ENCODE measurements around the gene ACTR1B.
"Not testable (repeated sequence)": the region's sequence is repeated elsewhere in the genome, so short reads cannot be mapped to it uniquely, and the experiment has no call there.

The ACTR1B gene

GRCh38 chr2:97663962-97664635 is at the start of gene ACTR1B:
Gene ACTR1B (minus strand): TSS chr2:97664044. CDS start chr2:97663890, 154 bp downstream.
- DNase-seq, result peak; percentile 97

- DNase-seq, result peak; percentile 65
These were observed 49.0 kb upstream of the ACTR1B start for GRCh38 chr2:97712693-97713295.

- not testable (repeated sequence) for DNase-seq
These were observed 48.3 kb upstream of the ACTR1B start for GRCh38 chr2:97712175-97712574.

- DNase-seq, result no peak
These were observed 47.5 kb upstream of the ACTR1B start for GRCh38 chr2:97711394-97711711.

DNA sequence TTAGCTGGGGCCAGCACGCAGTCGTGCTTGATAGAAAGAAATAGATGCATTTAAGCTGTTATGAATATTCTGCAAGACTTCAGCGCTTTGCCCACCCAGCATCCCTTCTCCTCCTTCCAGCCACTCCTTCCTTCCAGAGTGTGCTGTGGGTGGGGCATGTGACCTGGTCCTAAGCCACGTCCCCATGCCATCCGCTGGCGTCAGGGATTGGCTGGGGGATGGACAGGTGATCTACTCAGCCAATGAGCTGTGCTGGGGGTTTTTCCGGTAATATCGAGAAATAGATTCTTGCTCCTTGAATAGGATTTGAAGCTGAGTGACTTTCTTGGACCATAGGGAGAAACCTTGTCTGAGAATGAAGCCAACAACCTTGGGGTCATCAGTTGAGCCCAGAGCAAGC is 44.8 kb upstream of the ACTR1B start:
- DNase-seq, result no peak

DNA sequence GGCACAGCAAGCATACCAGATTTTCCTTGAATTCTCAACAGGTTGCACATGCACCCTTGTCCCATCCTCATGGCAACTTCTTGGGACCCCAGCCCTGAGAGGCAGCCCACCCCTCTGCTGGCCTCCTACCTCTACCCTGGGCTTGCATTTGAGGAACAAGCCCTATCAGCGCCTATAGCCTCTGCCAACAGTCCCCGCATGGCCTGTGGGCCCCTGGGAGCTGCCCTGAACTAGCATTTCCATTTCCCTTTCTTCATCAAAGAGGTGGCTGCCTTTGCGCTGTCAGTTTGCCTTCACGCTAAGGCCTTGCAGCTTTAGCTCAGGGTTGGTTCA is 44.2 kb upstream of the ACTR1B start:
- DNase-seq, result no peak

DNA sequence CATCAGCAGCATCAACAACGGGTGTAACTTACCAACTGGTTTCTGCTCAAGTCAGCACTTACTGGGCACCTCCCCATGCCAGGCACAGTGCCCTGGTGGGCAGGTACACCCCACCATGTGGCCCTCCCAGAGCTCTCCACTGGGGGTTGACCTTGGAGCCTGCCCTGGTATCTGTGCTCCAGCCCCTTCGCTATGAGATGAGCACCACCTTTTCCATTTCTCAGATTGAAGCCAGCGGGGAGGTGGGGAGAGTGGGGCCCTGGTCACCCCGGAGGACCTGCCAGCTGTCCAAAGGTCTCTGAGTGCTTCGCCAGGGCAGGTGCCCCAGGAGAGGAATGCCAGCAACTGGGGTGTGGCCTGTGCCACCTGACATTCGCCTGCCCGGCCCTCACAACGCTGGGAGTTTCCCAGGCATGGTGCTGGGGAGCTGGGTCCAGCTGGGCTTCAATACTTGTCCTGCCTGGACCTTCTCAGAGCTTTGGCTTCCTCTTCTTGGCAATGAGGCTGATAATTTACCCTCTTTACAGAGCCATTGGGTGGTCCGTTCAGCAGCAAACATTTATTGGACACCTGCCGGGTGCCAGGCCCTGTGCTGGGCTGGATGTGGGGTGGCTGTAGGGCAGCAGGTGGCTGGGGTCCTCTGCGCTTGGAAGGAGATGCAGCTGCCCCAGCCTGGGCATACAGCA is 43.7 kb upstream of the ACTR1B start:
- peak; percentile 19 for DNase-seq

GRCh38 chr2:97706708-97707345 is 43.0 kb upstream of the ACTR1B start:
- DNase-seq, result no peak

GRCh38 chr2:97706112-97706511 is 42.3 kb upstream of the ACTR1B start:
- DNase-seq, result no peak

DNA sequence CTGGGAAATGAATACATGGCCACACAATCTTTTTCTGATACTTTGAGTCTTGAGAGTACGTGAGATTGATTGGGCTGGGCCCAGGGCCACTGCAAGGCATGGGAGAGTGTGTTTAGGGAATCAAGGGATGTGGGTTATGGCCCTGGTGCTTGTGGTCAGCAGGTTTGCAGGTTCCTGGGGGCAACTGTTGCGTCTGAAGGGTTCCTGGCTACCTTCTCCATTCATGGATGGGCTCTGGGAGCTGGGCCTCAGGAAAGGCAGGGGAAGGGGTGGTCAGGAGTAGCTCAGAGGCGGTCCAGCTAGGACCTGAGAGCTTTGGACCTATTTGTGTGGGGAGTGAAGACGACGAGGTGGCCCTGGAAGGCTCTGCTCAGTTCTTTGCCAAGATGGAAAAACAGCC is 41.1 kb upstream of the ACTR1B start:
- DNase-seq, result no peak

DNA sequence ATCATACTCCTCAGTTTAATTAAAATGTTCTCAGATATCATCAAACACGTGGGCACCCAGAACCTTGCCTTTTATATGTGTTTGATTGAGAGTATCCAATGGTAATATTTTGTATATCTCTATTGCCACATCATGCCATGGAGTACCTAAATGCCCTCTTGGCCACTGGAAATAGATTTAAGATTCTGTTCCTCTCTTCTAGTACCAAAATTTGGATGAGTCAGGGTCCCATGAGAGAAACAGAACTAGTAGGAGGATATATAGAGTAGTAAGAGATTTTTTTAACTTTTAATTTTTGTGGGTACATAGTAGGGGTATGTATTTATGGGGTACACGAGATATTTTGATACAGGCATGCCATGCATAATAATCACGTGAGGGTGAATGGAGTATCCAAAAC is 39.9 kb upstream of the ACTR1B start:
- DNase-seq, result no peak

GRCh38 chr2:97702731-97703470 is 39.1 kb upstream of the ACTR1B start:
- no peak for DNase-seq

GRCh38 chr2:97701851-97702465 is 38.1 kb upstream of the ACTR1B start:
- no peak for DNase-seq

GRCh38 chr2:97701186-97701585 is 37.3 kb upstream of the ACTR1B start:
- no peak for DNase-seq

DNA sequence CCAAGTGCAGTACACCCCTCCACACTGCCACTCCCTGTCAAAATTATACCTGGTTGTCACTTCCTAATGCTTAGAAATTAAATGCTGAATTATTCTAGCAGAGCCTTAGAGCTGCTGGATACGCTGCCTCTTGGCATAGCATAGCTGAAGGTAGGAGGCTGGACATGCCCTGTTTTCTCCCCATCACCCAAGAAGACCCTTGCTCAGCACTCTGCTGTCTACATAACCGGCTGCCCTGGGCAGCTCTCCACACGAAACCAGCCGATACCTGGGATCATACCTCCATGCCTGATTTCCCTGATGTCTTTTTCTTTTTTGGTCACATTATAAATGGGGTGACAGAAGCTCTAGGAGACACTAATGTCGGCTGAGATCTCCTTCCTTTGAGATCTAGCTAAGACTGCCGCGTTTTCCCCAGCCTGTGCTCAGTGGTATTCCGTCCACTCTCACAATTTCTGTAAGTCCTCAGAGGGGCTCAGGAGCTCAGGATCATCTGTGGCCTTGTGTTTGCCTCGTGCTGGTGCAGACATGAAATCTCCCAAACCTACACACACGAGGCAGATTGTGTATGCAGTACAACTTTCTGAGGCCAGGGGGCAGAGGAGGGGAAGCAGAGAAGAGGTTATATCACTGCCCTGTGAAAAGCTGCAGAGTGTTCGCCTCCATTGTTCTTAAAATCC is 36.1 kb upstream of the ACTR1B start:
- DNase-seq, result peak; percentile 79

- DNase-seq, result no peak
These were observed 34.7 kb upstream of the ACTR1B start for GRCh38 chr2:97698530-97698929.

GRCh38 chr2:97697252-97698235 is 33.7 kb upstream of the ACTR1B start:
- DNase-seq, result peak; percentile 98

DNA sequence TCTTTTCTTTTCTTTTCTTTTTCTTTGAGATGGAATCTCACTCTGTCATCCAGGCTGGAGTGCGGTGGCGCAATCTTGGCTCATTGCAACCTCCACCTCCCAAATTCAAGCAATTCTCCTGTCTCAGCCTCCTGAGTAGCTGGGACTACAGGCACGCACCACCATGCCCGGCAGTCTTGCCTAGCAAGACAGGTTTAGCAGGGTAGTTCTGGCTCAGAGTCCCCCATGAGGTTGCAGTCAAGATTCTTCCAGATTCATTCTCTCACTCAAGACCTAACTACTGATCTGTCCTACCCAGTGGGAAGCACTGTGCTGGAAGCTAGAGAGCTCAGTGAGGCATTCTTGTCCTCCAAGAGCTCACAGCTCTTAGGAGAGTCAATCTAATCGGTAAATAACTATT is 31.9 kb upstream of the ACTR1B start:
- DNase-seq, result no peak

DNA sequence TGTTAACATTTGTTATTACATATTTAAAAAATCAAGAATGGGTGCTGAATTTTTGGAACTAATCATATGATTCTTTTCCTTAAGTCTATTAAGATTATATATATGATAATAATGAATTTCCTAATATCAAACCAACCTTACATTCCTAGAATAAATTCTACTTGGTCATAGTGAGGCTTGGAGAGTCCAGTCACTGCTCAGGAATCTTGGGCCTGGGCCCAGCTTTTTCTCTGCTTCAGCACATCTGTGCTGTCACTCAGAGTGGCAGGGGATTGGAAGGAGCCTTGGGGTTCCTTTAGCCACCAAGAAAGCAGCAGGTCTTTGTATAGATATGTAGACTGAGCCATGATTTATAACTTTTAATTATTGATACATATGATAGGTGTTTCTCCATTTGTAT is 29.6 kb upstream of the ACTR1B start:
- DNase-seq, result no peak

- DNase-seq, result no peak
These were observed 27.3 kb upstream of the ACTR1B start for GRCh38 chr2:97691166-97691565.
